Neural crest cell (in vitro differentiated cells): ENCODE results near the gene LGR5. TPM values are rescaled to one million over a fixed set of nuclear protein-coding genes. Genes with fewer than 3 reads are reported as not detected.
A peak's percentile ranks its signal among the peaks of the same experiment; 100 is the strongest.

ENCODE experiments used
- DNase-seq: peaks from one replicate; pipeline ENCODE4 v3.0.0; 2021; ENCODE audit warnings: low read depth, mixed read lengths, low spot score
- H3K27ac Mint-ChIP-seq: one replicate; pipeline ENCODE4 v1.8.0; 2021; ENCODE audit warnings: mild to moderate bottlenecking, mixed read lengths; ENCODE audit not compliant: unreplicated experiment
- H3K27me3 Mint-ChIP-seq: 2 replicates; pipeline ENCODE4 v1.8.0; 2021; ENCODE audit warnings: low read depth, mild to moderate bottlenecking, mixed read lengths
- H3K36me3 Mint-ChIP-seq: 2 replicates; pipeline ENCODE4 v1.8.0; 2021; ENCODE audit warnings: low read depth, mild to moderate bottlenecking, mixed read lengths
- H3K4me1 Mint-ChIP-seq: 2 replicates; pipeline ENCODE4 v1.8.0; 2021; ENCODE audit warnings: mixed read lengths
- H3K4me3 Mint-ChIP-seq: one replicate; pipeline ENCODE4 v1.8.0; 2021; ENCODE audit warnings: mild to moderate bottlenecking, mixed read lengths
- H3K9me3 Mint-ChIP-seq: 2 replicates; pipeline ENCODE4 v1.8.0; 2021; ENCODE audit warnings: mixed read lengths
- total RNA-seq: library from RNA; stranded (reverse); gene quantifications from 2 replicates; pipeline ENCODE4 v1.2.1, GENCODE V29; 2021
- TF ChIP-seq, protein P1 (sequence below): fragments of 200-600 bp; sonication (generic); conservative IDR thresholded peaks from 2 replicates; pipeline ENCODE4 v1.5.0; 2021; ENCODE audit warnings: antibody characterized with exemption, mild to moderate bottlenecking

The LGR5 gene
- total RNA-seq, 1 donor from 2014 or later = 10.3 TPM

DNA sequence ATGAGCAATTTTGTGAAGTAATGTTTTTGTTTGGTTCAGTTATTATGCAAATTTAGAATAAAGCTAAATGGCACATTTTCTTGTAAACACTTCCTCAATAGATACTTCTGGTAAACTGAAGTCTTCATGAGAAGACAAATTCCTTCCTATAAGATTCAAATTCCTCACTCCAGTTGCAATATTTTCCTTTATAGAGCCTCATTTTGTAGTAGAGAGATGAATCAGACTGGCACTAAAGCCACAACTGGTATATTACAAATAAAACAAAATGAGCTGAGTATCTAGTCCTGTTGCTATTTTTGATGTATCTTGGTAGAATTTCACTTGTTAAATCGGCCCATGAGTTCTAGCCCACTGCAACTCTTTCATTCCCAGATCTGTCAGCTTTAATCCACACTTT, 5.5 kb downstream of the LGR5 start:
- Mint-ChIP-seq H3K36me3 (no peaks in the 10 kb centered on the region), H3K27ac (no peak overlapping the region), H3K4me1 (peaks cover 22% of the 10 kb centered on the region), H3K9me3 (no peaks in the 10 kb centered on the region), H3K27me3 (peaks cover 56% of the 10 kb centered on the region), H3K4me3 (no peak overlapping the region)
- TF ChIP-seq, protein P1, sequence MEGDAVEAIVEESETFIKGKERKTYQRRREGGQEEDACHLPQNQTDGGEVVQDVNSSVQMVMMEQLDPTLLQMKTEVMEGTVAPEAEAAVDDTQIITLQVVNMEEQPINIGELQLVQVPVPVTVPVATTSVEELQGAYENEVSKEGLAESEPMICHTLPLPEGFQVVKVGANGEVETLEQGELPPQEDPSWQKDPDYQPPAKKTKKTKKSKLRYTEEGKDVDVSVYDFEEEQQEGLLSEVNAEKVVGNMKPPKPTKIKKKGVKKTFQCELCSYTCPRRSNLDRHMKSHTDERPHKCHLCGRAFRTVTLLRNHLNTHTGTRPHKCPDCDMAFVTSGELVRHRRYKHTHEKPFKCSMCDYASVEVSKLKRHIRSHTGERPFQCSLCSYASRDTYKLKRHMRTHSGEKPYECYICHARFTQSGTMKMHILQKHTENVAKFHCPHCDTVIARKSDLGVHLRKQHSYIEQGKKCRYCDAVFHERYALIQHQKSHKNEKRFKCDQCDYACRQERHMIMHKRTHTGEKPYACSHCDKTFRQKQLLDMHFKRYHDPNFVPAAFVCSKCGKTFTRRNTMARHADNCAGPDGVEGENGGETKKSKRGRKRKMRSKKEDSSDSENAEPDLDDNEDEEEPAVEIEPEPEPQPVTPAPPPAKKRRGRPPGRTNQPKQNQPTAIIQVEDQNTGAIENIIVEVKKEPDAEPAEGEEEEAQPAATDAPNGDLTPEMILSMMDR = no peak
- DNase-seq = no peak

DNA sequence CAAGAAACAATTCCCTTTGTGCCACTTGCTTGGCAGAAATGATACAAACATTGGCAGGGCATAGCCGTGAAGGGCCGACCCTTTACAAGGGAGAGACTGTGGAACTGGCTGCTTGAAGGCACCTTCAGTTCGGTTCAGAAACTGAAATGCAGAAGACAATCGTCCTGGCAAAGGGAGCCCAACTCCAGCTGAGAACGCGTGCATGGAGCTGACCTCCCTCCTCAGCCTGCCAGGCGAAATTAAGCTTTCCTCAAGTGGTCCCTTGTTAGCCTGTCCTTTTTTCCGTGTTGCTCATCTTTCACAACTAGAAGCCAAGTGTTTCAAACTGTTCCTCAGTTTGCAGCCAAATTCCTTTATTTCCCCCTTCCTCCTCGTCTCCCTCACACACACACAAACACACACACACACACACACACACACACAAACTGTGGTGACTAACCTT, 8.1 kb downstream of the LGR5 start:
- TF ChIP-seq, protein P1 = no peak
- DNase-seq = no peak
- peaks cover 7% of the 10 kb centered on the region for H3K4me1 Mint-ChIP-seq
- peaks cover 2% of the 10 kb centered on the region for H3K9me3 Mint-ChIP-seq
- peak overlapping the region; percentile 80 for H3K27ac Mint-ChIP-seq
- no peak overlapping the region for H3K4me3 Mint-ChIP-seq
- H3K27me3 Mint-ChIP-seq = peaks cover 30% of the 10 kb centered on the region
- peaks cover 6% of the 10 kb centered on the region for H3K36me3 Mint-ChIP-seq

DNA sequence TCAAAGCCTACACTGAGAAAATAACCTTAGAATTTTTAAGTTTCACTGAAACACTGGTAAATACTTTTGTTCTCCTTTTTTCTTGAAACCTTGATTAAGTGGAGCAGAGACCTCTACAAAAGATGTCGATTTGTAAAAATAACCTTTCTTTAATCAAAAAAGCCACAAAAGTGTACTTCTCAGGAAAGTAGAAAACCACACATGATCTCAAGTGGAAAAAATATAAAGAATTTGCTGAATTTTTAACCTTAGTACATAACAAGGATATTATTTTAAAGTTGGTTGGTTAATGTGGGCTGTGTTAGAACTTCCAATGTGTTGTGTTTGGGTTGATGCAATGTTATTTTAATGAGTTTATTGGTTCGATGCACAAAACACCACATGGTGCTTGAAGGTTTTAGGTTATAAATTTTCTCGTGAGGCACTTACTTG, 8.6 kb downstream of the LGR5 start:
- DNase-seq = no peak
- Mint-ChIP-seq H3K4me3 (no peak overlapping the region), H3K4me1 (peaks cover 7% of the 10 kb centered on the region), H3K9me3 (peaks cover 2% of the 10 kb centered on the region), H3K27me3 (peaks cover 25% of the 10 kb centered on the region), H3K36me3 (peaks cover 6% of the 10 kb centered on the region), H3K27ac (peak overlapping the region; percentile 80)
- TF ChIP-seq, protein P1 = no peak

DNA sequence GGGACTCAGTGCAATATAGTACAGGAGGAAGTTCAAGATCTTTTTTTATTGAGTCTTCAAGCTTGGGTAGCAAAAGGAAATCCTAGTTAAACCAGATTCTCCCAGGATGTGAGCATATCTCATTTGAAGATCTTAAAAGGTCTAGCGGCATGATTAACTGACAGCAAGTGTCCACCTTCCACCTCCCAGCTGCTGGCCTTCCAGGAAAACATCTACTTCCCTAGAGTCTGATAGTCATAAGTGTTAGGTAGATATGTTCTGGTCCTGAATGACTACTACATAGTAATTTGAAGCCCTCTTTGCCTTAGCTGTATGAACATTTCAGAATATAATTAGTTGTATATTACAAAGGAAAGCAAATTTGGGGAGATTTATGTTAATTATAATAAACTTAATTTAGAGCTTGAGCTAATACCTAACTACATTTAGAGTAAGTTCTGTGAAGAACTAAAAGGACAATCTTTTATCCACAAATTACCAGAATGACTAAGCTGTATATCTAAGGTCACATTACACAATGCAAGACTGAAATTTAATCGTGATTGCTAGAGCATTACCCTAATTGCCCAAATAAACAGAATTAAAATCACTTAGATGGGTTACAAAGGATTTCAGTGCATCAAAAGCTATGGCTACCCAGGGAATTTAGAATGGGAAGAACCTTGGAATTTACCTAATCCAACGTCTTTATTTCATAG, 9.9 kb downstream of the LGR5 start:
- Mint-ChIP-seq H3K4me1 (peaks cover 17% of the 10 kb centered on the region), H3K9me3 (peaks cover 2% of the 10 kb centered on the region), H3K4me3 (no peak overlapping the region), H3K27ac (no peak overlapping the region), H3K36me3 (peaks cover 6% of the 10 kb centered on the region), H3K27me3 (peaks cover 19% of the 10 kb centered on the region)
- TF ChIP-seq, protein P1 = no peak
- no peak for DNase-seq

DNA sequence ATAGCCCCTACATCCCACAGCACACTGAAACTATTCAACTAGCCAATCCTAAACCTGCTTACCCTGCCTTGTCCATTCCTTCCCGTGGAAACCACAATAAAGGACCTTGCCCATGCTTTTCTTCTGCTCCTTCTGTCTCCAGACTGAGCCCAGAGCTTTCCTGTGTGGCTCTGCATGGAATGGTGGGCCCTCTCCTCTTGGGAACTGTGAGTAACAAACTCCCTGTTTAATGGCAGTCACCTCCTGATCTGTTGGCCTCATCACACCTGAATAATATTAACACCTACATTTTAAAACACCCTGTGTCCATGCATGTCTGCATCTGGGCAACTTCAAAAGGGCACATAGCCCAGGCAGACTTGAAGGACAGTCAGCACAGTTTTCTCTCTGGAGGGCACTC, 12.4 kb downstream of the LGR5 start:
- Mint-ChIP-seq H3K27me3 (peaks cover 6% of the 10 kb centered on the region), H3K4me3 (no peak overlapping the region), H3K4me1 (peaks cover 39% of the 10 kb centered on the region), H3K9me3 (peaks cover 2% of the 10 kb centered on the region), H3K36me3 (peaks cover 6% of the 10 kb centered on the region), H3K27ac (no peak overlapping the region)
- TF ChIP-seq, protein P1 = no peak
- DNase-seq = no peak
